ENCODE data around the gene MOB3B.

DNA sequence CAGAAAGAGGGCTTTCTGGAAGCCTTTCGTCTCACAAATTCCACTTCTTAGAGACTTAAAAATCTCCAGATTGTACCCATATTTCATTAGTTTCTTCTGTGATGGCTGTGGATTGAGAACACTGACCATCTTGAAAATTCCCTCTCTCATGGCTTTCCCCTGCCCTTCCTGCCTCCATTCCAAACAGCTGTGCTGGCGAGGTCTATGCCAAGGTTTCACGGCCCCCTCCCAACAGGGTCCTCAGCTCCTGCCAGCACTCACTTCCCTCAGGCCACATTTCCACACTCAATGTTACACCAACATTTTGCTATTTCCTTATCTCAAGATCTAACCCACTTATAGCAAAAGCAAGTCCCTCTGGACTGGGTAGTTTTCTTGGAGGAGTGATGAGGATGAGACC, 192.4 kb downstream of the MOB3B start:
- TF ChIP-seq, protein P1, sequence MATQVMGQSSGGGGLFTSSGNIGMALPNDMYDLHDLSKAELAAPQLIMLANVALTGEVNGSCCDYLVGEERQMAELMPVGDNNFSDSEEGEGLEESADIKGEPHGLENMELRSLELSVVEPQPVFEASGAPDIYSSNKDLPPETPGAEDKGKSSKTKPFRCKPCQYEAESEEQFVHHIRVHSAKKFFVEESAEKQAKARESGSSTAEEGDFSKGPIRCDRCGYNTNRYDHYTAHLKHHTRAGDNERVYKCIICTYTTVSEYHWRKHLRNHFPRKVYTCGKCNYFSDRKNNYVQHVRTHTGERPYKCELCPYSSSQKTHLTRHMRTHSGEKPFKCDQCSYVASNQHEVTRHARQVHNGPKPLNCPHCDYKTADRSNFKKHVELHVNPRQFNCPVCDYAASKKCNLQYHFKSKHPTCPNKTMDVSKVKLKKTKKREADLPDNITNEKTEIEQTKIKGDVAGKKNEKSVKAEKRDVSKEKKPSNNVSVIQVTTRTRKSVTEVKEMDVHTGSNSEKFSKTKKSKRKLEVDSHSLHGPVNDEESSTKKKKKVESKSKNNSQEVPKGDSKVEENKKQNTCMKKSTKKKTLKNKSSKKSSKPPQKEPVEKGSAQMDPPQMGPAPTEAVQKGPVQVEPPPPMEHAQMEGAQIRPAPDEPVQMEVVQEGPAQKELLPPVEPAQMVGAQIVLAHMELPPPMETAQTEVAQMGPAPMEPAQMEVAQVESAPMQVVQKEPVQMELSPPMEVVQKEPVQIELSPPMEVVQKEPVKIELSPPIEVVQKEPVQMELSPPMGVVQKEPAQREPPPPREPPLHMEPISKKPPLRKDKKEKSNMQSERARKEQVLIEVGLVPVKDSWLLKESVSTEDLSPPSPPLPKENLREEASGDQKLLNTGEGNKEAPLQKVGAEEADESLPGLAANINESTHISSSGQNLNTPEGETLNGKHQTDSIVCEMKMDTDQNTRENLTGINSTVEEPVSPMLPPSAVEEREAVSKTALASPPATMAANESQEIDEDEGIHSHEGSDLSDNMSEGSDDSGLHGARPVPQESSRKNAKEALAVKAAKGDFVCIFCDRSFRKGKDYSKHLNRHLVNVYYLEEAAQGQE (IDR thresholded peaks at IDR 0.05; ENCODE audit: insufficient read depth in 1 of 2, low read depth in 2 of 2, low read length in 2 of 2), result no peak
- TF ChIP-seq POLR2AphosphoS5 (IDR thresholded peaks at IDR 0.05; ENCODE audit: low read depth, low read length), result no peak

Measured in PFSK-1 (cell line).